Activated CD4-positive, alpha-beta T cell treated with anti-CD3 and anti-CD28 coated beads for 1 hour (primary cell): Measurements from ENCODE around the gene NAA40.

Source experiments
- DNase-seq: peaks from one replicate; pipeline ENCODE4 v3.0.0-alpha.2; 2020

NAA40 gene

GRCh38 chr11:63938479-63939396, at the start of gene NAA40:
Gene NAA40 (plus strand): TSS chr11:63939002. CDS start chr11:63939097, 95 bp downstream.
- DNase-seq = peak; percentile 85

GRCh38 chr11:63889344-63889743, 49.5 kb upstream of the NAA40 start:
- DNase-seq = no peak

GRCh38 chr11:63890368-63890767, 48.4 kb upstream of the NAA40 start:
- no peak for DNase-seq

GRCh38 chr11:63892228-63892627, 46.6 kb upstream of the NAA40 start:
- no peak for DNase-seq

- DNase-seq = no peak
Observed at GRCh38 chr11:63893355-63893754, 45.4 kb upstream of the NAA40 start.

GRCh38 chr11:63896071-63896470, 42.7 kb upstream of the NAA40 start:
- DNase-seq = no peak

GRCh38 chr11:63897459-63898146, 41.2 kb upstream of the NAA40 start:
- no peak for DNase-seq

GRCh38 chr11:63901660-63902059, 37.1 kb upstream of the NAA40 start:
- no peak for DNase-seq

GRCh38 chr11:63903884-63904283, 34.9 kb upstream of the NAA40 start:
- no peak for DNase-seq

- DNase-seq = no peak
Observed at GRCh38 chr11:63904743-63905142, 34.1 kb upstream of the NAA40 start.

- DNase-seq = no peak
Observed at GRCh38 chr11:63905179-63905578, 33.6 kb upstream of the NAA40 start.

- no peak for DNase-seq
Observed at GRCh38 chr11:63906087-63906486, 32.7 kb upstream of the NAA40 start.

GRCh38 chr11:63906585-63906984, 32.2 kb upstream of the NAA40 start:
- DNase-seq = peak; percentile 34

- no peak for DNase-seq
Observed at GRCh38 chr11:63907063-63907462, 31.7 kb upstream of the NAA40 start.

- DNase-seq = no peak
Observed at GRCh38 chr11:63907808-63908530, 30.8 kb upstream of the NAA40 start.

GRCh38 chr11:63908631-63909401, 30.0 kb upstream of the NAA40 start:
- no peak for DNase-seq

GRCh38 chr11:63909591-63910506, 29.0 kb upstream of the NAA40 start:
- DNase-seq = no peak

GRCh38 chr11:63910675-63911074, 28.1 kb upstream of the NAA40 start:
- DNase-seq = no peak

- no peak for DNase-seq
Observed at GRCh38 chr11:63911440-63911839, 27.4 kb upstream of the NAA40 start.

- no peak for DNase-seq
Observed at GRCh38 chr11:63911876-63912275, 26.9 kb upstream of the NAA40 start.

GRCh38 chr11:63912678-63913077, 26.1 kb upstream of the NAA40 start:
- DNase-seq = no peak
